ENCODE results near the gene ADGRG3.

- TF ChIP-seq CTCF (IDR thresholded peaks at IDR 0.05) (no peak), POLR2A (IDR thresholded peaks at IDR 0.05) (no peak)
Observed at GRCh38 chr16:57727610-57728009, 59.5 kb downstream of the ADGRG3 start.
